Measurements from ENCODE around the gene PSME3IP1. TPM values are rescaled to one million over a fixed set of nuclear protein-coding genes. Genes with fewer than 3 reads are reported as not detected.
A peak's percentile ranks its signal among the peaks of the same experiment; 100 is the strongest.
"Not testable (repeated sequence)": the region's sequence is repeated elsewhere in the genome, so short reads cannot be mapped to it uniquely, and the experiment has no call there.

PSME3IP1 gene
- total RNA-seq, 1 experiment from 2014 or later = 104 TPM

GRCh38 chr16:57111420-57111819 lies 74.4 kb downstream of the PSME3IP1 start:
- CTCF ChIA-PET = interaction anchor here (0.9 to 1.2 kb wide), 3 partner anchors 19 to 28 kb away, joined by 4 read pairs; partner anchors contain the start of gene CPNE2
- DNase-seq (ENCODE audit: low spot score) (no peak), ATAC-seq (no peak)
- H3K36me3 Mint-ChIP-seq = no peaks in the 10 kb centered on the region
- H3K27ac Mint-ChIP-seq = no peak overlapping the region
- no peaks in the 10 kb centered on the region for H3K9me3 Mint-ChIP-seq
- no peak overlapping the region for H3K4me3 Mint-ChIP-seq
- peaks cover 15% of the 10 kb centered on the region for H3K4me1 Mint-ChIP-seq
- TF ChIP-seq ZNF671 (CRISPR knock-in tag; IDR thresholded peaks at IDR 0.05) (no peak), TP53 (CRISPR knock-in tag; IDR thresholded peaks at IDR 0.05) (no peak), GABPB1 (CRISPR knock-in tag; IDR thresholded peaks at IDR 0.05) (no peak), RELA (CRISPR knock-in tag; IDR thresholded peaks at IDR 0.05; ENCODE audit: borderline replicate concordance) (no peak), ZNF138 (CRISPR knock-in tag; conservative IDR thresholded peaks at IDR 0.05) (no peak), IRF2 (CRISPR knock-in tag; IDR thresholded peaks at IDR 0.05; ENCODE audit: borderline replicate concordance, low read depth) (no peak), USF2 (CRISPR knock-in tag; IDR thresholded peaks at IDR 0.05) (no peak), AFF4 (CRISPR knock-in tag; IDR thresholded peaks at IDR 0.05; ENCODE audit: borderline replicate concordance) (no peak), USF1 (CRISPR knock-in tag; IDR thresholded peaks at IDR 0.05) (no peak), MXD4 (CRISPR knock-in tag; IDR thresholded peaks at IDR 0.05; ENCODE audit: borderline replicate concordance) (no peak), FOXK1 (CRISPR knock-in tag; IDR thresholded peaks at IDR 0.05) (no peak), ZNF263 (CRISPR knock-in tag; IDR thresholded peaks at IDR 0.05; ENCODE audit: low read depth) (no peak), ZNF281 (CRISPR knock-in tag; IDR thresholded peaks at IDR 0.05) (no peak), EMX1 (CRISPR knock-in tag; IDR thresholded peaks at IDR 0.05) (no peak), SMAD4 (CRISPR knock-in tag; IDR thresholded peaks at IDR 0.05) (no peak), ESRRA (CRISPR knock-in tag; IDR thresholded peaks at IDR 0.05; ENCODE audit: borderline replicate concordance) (no peak)
- H3K27me3 Mint-ChIP-seq (ENCODE audit: low read depth) = no peaks in the 10 kb centered on the region
- POLR2A ChIA-PET = no interaction called here

DNA sequence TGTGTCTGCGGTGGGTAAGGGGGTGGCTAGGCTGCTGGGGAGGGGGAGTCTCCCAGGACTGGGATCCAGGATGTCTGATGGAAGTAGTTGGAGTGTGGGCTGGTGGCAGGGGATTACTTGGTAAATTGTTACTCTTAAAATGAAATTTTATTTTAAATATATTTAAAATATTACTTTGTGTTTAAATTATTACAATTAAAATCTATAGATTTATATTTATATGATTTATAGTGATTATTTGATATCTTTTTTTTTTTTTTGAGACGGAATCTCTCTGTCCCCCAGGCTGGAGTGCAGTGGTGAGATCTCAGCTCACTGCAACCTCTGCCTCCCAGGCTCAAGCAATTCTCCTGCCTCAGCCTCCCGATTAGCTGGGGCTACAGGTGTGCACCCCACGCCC lies 74.9 kb downstream of the PSME3IP1 start:
- DNase-seq (ENCODE audit: low spot score) (no peak), ATAC-seq (no peak)
- H3K27me3 Mint-ChIP-seq (ENCODE audit: low read depth) = no peaks in the 10 kb centered on the region
- H3K27ac Mint-ChIP-seq = no peak overlapping the region
- H3K4me3 Mint-ChIP-seq = no peak overlapping the region
- H3K4me1 Mint-ChIP-seq = peaks cover 15% of the 10 kb centered on the region
- ChIA-PET CTCF (interaction anchor here (0.9 to 1.8 kb wide), 3 partner anchors 18 to 28 kb away, joined by 4 to 9 read pairs (median 4); partner anchors contain the start of gene CPNE2), POLR2A (no interaction called here)
- no peaks in the 10 kb centered on the region for H3K36me3 Mint-ChIP-seq
- H3K9me3 Mint-ChIP-seq = no peaks in the 10 kb centered on the region
- peak; percentile 94 for TF ChIP-seq HMGA2 (CRISPR knock-in tag; IDR thresholded peaks at IDR 0.05)
- no peak for TF ChIP-seq SMAD3 (CRISPR knock-in tag; IDR thresholded peaks at IDR 0.05; ENCODE audit: borderline replicate concordance)

DNA sequence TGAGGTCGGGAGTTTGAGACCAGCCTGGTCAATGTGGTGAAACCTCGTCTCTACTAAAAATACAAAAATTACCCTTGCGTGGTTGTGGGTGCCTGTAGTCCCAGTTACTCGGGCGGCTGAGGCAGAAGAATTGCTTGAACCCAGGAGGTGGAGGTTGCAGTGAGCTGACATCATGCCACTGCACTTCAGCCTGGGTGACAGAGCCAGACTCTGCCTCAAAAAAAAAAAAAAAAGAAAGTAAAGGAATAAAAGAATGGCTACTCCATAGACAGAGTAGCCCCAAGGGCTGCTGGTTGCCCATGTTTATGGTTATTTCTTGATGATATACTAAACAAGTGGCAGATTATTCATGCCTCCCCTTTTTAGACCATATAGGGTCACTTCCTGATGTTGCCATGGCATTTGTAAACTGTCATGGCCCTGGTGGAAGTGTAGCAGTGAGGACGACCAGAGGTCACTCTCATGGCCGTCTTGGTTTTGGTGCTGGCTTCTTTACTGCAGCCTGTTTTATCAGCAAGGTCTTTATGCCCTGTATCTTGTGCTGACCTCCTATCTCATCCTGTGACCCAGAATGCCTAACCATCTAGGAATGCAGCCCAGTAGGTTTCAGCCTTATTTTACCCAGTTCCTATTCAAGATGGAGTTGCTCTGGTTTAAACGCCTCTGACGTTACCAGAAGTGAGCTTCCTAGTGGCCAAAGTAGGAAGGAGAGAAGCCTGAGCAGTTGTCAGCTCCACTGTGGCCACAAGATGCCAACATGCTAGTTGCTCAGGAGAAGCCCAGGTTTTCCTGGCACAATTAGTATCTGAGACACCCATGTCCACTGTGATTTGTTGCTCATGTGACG lies 76.4 kb downstream of the PSME3IP1 start:
- ATAC-seq = not testable (repeated sequence)
- POLR2A ChIA-PET = interaction anchor here (0.5 kb wide), 1 partner anchor 595 kb away, joined by 3 read pairs; no protein-coding TSS in a partner anchor

More for the DNA sequence above, 76.4 kb downstream of the PSME3IP1 start:
- not testable (repeated sequence) for H3K9me3 Mint-ChIP-seq; H3K27me3 Mint-ChIP-seq (ENCODE audit: low read depth); DNase-seq (ENCODE audit: low spot score); H3K36me3 Mint-ChIP-seq; H3K4me3 Mint-ChIP-seq
- CTCF ChIA-PET = interaction anchor here (0.9 to 1.8 kb wide), 3 partner anchors 11 to 42 kb away, joined by 3 to 9 read pairs (median 3); partner anchors contain the start of gene CPNE2
- Mint-ChIP-seq H3K4me1 (peaks cover 23% of the 10 kb centered on the region), H3K27ac (peak overlapping the region; percentile 54)
